ENCODE results near the gene JAM3.
A peak's percentile ranks its signal among the peaks of the same experiment; 100 is the strongest.

Gene JAM3

DNA sequence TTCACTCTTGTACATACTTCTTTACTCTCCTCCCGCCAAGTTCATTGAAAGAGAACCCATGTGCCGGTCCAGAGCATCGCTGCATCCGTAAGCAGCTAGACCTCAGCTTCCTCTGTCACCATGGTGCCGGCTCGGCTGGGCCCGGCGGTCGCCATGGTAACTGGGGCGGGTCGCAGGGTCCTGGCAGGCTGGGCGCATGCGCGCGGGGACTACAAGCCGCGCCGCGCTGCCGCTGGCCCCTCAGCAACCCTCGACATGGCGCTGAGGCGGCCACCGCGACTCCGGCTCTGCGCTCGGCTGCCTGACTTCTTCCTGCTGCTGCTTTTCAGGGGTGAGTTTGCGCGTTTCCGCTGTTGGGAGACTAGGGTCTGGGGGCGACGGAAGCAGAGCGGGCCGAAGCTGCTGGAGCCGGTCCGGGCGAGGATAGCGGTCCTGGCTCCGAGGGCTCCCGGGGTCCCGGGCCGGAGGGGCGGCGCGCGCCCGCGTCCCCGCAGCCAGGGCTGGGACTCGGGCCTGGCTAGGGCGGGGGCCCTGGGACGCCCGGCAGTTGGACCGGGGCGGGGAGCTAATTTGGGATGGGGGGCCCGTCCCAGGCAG lies at the start of gene JAM3:
JAM3 (plus strand) TSS at position 244 of the 597 bp plus-strand sequence; CDS start at position 256, 12 bp downstream.
- peak; percentile 96 for DNase-seq (ENCODE audit: low spot score)

DNA sequence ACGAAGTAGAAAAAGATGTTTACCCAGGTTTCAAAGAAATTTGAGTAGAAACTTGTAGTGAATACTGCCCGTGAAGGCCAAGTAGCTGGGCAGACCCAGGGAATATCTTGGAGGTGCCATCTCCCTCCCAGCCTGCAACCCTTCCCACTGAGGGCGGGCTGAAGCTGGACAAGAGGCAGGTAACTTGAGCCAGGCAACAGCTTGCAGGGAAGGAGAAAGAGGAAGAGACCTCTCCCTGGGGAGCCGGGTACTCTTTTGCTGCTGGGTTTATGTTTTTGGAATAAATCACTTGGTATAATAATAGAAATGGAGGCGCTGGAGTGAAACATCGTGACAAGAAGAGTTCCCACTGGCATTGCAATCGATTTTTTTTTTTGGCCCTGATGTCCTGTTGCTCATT lies 49.4 kb upstream of the JAM3 start:
- DNase-seq (ENCODE audit: low spot score) = no peak

DNA sequence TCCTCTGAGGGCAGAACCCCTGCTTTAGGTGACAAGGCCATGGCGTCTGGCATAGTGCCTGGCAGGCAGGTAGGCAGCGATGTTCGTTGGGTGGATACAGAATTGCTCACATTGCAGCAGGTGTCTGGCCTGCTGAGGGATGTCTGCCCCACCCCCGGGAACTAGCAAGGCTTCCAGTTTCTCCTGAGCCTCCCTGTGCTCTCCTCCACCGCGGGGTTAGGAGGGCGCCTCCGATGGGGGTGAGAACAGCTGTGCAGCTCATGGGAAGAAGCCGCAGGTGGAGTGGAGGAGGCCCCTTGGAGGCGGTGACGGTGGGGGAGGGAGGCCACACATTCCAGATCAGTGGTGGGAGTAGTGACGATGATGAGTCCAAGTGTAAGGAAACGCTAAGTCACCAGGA lies 48.3 kb upstream of the JAM3 start:
- DNase-seq (ENCODE audit: low spot score) = no peak

DNA sequence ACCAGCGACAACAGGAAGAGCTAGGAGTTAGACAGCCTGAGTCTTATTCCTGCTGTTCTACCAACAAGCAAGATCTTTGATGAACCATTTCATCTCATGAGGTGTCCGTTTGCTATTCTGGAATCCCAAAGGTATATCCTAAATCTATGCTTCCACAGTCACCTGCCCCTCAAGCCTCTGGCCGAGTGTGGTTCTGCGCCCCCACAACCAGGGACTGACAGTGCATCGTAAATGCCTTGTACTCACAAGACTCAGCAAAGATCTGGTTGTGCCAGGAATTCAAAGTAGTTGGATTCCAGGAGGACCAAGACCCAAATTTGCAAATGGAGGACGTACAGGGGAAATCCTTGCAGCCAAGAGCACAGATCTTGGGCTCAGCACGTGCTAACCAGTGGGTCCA lies 47.5 kb upstream of the JAM3 start:
- no peak for DNase-seq (ENCODE audit: low spot score)

DNA sequence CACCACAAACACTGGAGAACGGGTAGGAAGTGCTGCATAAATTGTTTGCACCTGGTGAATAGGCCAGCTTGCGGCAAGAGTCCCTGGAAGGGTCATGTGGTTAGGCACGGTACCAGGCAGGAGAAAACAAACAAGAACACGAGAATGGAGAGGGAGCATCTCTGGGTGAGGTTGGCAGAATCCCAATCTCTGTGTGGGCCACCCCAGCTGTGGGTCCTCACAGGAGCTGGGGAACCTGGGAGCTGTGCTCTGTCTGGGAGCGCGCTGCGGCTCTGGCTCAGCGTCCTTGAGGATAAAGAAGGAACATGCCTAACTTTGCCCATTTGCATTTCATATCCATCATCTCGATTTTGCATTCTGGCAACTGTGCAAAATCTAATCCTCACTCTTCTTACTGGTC lies 46.1 kb upstream of the JAM3 start:
- no peak for DNase-seq (ENCODE audit: low spot score)

DNA sequence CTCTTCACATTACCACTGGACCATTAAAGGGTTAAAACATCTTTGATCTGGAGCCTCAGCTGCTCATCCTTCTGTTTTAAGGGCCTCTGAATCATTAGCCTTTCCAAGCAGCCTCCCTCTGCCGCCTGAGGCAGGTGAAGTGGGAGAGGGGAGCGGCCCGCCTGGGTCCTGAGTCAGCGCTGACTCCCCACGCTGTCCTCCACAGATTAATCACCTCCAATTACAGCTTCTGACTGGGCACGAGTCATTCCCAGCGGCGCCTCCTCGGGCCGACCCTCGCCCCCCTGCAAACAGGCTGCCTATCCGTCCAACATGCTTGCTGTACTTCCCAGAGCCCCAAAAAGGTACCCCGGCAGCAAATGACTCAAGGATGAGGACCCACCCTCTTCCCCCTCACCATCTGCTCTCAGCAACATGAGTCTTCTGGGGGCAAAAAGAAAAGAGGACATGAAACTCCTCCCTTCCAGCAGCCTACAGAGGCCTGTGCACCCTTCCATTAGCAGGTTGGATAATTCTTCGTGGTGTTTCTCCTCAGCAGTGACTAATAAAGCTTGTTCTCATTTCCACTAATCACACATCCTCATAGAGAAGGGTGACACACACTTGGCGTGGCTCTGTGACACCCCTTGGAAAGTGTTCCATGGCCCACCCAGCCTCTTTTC lies 44.3 kb upstream of the JAM3 start:
- DNase-seq (ENCODE audit: low spot score) = no peak

DNA sequence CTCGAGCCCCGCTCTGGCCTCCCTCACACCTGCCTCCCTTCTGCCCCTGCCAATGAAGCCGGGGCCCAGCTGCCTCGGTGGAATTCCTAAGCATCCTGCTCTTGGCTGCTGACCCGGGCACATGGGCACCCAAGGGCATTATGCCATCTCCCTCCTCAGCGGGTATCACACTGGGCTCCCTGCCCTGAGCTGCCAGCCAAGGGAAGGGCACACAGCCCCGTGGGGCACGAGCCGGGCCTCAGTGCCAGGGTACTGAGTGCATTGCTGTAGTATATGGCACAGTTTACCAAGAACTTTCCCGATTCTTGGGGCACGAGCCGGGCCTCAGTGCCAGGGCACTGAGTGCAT lies 43.8 kb upstream of the JAM3 start:
- DNase-seq (ENCODE audit: low spot score) = no peak

DNA sequence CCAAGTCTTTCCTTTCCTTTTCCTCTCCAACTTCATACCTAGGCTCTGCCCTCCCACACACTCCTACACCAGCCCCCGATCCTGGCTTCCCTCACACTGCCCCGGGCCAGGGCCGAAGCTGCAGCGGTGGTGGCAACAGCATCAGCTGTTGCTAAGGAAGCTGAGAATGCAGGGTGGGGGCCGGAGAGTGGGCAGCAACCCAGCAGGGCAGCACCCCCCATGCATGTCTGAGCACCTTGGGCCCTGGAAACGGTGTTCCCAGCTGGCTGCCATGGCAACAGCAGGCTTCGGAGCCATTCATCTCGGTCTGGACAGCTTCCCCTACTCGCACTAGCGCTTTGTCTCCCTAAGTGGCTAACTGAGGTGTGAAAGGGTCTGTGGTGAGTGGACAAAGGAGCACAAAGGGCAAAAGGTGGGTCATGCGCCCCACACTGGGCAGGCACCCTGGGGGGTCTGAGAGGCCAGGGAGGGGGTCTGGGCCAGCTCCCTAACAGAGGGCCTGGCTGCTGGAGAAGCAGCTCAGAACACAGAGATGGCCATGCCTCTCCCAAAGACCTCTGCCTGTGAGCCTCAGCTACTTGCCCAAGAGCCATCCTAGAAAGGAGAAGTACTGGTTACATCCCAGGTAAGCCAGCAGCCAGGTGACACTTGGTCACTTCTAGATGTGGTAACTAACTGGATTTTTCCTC lies 42.1 kb upstream of the JAM3 start:
- DNase-seq (ENCODE audit: low spot score) = no peak

DNA sequence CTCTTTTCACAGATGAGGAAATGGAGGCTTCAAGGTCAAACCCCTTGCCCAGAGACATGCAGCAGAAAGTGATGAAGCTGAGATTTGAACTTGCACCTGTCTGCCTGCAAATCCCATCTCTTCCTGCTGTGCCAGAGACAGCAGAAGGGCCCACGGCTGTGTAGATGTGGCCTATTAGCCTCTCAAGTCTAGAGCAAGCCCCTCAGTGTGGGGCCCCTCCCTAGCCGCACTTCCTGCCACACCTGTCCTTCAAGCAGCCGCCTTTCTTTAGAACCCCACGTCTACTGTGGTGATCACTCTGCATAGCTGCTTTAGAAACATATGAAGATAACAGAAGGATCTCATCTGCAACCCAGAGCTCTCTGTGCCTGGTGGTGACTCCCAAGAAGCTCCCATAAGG lies 41.2 kb upstream of the JAM3 start:
- peak; percentile 45 for DNase-seq (ENCODE audit: low spot score)

DNA sequence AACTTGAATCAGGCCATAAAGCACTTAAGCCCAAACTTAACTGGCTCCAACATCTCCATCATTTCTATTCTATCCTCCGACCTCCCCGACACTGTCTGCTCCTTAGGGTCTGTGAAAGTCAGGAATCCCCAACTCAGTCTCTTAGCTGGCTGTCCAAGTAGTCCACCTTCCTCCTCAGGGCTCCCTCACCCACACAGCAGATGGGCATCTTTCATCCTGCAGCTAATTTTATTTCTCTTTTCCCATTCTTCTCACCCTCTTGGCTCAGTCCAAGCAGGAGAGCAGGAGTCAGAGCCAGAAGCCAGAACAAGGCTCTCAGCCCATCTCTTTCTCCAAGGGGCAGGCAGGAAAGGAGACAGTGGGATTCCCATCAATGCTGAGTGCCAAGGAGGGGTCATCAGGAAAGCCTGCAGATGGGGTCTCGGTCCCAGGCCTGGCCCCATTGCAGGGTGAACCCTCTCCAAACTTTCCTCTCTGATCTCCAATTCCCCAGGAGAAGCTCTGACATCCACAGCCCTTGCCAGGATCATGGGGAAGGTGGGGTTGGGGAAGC lies 40.4 kb upstream of the JAM3 start:
- no peak for DNase-seq (ENCODE audit: low spot score)

DNA sequence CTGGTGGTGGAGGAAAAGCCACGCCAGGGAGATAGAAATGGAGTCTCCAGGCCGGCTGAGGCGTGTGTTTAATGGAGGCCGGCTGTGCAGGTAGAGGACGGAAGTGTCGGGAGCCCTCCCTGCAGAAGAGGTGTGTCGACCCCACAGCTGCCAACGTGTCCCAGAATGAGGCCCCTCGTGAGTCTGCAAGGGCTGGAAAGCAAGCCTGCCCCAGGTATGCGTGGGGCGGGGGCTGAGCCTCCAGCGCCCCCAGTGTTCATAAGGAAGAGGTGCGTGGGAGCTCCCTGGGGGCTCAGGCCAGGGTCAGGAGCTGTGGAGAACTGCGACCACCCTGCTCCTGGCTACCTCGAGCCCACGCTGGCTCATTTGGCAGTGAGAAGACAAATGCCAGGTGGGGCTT lies 38.0 kb upstream of the JAM3 start:
- DNase-seq (ENCODE audit: low spot score) = no peak

DNA sequence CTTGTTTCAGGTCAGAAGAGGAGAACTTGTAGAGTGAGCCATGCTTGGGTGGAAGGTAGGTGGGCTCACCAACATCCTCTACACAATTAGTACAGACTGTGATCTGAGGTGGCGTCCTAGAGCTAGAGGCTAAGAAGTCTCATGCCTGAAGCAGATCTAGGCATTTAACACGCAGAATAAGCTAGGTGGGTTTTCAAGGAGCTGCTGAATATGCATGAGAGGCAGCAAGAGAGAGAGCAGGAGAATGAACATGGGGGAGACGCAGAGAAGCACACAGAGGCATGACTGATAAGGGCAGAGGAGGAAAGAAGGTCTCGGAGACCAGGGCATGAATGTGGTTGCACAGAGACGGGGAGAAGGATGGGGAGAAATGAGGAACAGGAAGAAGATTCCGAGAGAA lies 36.8 kb upstream of the JAM3 start:
- DNase-seq (ENCODE audit: low spot score) = no peak

DNA sequence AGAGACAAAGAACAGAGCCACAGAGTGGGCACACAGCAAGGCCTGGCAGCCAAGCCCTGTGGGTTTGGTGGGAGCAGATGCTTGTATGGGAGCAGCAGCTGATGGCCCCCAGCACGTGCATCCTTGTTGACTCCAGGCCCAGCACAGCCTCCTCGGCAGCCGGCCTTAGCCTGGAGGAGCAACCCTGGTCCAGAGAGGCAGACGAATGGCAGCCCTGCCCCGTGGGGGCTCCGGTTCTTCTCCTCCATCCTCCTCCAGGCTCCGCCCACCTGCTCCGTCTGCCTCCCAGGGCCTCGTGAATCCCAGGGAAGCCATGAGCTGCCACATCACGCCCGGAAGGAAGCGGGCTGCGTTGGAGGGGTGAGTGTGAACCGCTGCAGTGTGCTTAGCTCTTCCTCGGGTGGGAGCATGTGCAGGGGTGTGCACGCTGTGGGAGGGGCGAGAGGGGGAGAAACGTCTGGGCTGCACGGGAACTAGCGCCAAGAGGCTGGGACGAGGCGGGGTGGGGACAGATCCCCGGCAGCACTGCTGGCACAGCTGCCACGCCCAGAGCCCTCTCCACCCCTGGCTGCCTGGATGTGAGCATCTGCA lies 36.3 kb upstream of the JAM3 start:
- no peak for DNase-seq (ENCODE audit: low spot score)

DNA sequence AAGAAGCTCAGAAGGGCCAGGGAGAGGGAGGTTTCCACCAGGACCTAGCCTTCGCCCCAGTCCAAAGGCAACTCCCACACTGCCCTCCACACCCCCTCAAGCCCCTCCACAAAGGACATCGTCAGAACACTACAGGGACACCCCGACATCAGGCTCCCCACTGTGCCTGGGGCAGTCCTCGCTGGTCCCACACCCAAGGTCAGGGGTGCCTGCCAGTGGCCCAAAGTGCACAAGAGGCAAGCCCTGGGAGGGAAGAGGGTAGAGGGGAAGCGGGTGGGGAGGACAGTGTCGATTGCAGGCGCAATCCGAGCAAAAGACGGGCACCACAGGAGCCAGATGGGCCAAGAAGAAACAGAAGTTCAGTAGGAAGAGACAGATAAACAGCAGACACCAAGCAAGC lies 35.6 kb upstream of the JAM3 start:
- DNase-seq (ENCODE audit: low spot score) = no peak

DNA sequence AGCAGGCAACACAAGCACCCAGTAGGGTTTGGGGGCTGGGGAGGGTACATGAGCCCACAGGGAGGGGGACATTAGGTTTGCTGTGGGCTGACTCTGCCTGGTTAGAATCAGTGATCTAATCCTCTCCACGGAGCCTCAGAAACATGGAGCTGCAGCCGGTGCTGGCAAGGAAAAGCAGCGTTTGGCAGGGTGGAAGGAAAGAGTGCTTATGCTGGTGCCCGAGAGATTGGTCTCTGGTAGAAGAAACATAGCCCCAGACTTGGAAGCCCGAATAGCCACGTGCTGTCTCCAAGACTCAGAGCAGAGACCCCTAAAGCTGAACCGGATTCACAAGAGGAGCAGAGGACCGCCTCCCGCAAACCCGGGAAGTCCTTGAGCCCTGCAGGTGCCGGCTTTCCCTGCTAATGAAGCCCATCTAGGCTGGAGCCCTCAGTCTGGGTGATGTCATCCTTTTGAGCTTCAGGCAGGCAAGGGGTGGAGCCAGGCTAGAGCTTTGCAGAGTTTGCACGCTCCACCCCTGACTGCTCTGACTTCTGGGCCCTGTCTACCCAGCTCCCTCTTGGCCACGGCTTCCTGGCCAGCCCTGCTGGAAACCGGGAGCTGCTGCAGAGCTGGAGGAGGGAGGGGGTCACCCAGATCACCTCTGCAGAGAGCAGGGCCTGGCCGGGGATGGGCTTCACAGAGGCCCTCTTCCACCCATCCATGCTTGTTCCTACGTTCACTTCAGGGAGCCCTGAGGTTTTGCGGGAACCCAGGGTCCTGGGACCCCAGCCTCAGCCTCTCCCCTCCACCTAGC lies 35.0 kb upstream of the JAM3 start:
- peak; percentile 58 for DNase-seq (ENCODE audit: low spot score)

DNA sequence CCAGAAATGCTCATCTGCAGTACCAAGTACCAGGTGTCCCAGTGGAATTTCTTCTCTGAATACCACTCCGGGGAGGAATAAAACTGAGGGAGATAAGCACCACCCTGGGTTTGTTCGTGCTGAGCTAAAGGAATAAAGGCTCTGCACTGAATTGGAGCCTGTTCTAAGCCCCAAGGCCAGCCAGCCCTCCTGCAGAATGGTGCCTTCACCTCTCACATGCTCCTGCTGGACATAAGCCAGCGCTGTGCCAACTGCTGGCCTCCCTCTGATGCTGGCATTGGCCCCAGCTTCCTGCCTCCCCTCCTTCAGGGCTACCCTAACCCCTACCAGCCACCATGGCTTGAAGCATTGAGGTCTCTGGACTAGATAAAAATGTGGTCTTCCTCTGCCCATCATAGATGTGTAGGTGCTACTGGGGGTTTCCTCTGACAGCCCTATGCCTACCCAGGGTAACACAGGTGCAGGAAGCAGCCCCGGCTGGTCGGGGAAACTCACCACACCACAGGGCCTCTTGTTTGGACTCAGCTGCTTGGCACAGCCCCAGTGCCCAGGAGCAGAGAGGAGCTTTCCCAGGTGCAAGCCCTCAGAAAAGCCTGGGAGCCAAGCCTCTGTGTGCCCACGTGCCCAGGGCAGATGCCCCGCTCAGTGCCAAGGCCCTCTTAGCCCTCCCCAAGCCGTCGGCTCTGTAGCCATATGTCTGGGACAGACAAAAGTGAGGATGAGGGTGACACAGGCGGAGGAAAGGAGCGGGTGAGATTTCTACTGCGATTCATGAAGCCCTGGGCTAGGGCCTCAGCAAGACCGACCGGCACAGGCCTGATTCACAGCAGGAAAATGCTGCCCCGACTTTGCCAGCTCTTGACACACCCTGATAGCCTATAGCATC lies 34.1 kb upstream of the JAM3 start:
- no peak for DNase-seq (ENCODE audit: low spot score)

DNA sequence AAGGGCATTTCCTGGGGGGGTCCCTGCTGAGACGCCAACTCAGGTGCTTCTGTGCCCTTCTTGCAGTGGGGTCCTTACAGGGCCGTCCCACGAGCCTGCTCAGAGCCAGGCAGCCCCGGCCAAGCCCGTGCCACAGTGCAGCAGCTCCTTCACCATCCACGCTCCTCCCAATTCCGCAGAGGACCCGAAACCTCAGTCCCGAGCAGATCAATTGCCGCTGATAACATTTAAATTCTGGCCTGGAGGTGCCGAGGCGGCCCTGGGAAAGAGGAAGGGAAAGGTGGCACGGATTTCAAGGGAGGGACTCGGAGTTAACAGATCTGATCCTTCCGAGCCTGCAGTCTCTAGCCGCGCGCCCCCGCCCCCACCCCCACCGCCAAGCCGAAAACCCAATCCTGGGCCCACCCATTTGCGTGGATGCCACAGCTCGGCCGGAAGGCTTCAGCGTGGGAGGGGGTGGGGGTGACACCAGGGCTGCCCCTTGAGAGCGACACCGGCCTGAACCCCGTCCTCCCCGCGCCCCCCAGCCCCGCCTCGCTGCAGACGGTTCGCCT lies 32.3 kb upstream of the JAM3 start:
- DNase-seq (ENCODE audit: low spot score) = no peak

DNA sequence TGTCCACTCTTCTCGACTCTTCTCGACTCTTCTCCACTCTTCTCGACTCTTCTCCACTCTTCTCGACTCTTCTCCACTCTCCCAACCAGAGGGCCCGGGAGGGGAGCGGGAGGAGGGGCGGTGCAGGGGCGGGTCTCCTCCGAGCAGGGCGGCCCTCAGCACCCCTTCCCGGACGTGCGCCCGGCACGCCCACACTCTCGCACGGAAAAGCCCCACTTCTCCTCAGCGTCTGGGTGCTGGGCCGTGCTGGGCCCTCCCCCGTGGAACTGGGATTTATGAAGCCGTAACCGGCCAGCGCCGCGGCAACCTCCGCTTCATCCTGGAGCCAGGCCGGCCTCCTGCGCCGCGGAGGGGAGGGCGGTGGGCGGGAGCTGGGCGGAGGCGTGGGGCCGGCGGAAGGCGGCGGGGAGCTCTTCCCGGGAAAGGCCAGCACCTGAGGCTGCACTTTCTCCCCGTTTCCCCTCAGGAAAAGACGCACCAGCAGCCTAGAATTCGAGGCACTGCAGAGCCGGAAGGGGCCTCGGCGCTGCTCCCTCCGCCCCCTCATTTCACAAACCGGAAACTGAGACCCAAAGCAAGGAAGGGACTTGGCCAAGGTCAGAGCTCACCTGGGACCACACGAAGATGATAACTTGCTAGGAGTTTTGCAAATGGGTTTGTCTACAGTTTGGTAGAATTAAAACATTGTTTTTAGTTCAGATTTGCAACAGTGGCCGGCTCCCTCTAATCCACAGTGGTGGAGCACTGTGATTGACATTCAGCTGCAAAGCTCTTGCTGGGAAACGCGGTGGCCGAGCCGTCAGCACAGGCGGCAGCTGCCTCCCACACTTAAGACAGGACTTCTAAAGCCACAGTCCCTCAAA lies 31.6 kb upstream of the JAM3 start:
- peak; percentile 51 for DNase-seq (ENCODE audit: low spot score)

DNA sequence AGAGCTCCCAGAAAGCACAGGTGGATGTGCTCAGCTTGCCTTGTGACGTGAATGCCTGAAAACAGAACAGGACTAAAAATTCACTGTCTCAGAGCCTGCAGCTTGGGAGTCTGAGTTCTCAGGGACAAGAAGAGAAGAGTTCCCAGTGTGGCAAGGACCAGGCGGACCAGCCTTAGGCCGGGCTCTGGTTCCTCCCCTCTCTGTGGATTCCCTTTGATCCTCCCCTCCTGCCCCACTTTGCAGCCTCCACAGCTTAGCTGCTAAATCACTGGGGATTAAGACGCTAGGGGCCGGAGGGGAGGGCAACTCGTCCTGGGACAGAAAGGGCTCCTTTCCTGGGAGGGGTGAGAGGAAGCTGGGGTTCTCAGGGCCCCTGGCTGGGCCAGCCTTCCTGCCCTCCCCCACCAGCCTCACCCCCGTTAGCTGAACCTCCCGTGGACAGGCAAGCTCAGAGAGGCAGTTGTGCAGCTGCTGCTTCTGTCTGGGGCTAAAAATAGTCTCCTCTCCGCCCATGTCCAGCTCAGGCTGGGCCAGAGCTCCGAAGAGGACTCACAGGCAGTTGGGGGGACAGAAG lies 29.9 kb upstream of the JAM3 start:
- DNase-seq (ENCODE audit: low spot score) = no peak

All from CD4-positive, alpha-beta T cell treated with Interleukin-15 for 4 hours (primary cell).